ENCODE results near the gene HIP1R. TPM values are rescaled to one million over a fixed set of nuclear protein-coding genes. Genes with fewer than 3 reads are reported as not detected.

Gene HIP1R
- total and polyA plus RNA-seq, 2 of the 13 experiments (the other 11 are each of a cell fraction or from before 2014, with no cell fraction given), result 18.4 to 25.5 TPM

DNA sequence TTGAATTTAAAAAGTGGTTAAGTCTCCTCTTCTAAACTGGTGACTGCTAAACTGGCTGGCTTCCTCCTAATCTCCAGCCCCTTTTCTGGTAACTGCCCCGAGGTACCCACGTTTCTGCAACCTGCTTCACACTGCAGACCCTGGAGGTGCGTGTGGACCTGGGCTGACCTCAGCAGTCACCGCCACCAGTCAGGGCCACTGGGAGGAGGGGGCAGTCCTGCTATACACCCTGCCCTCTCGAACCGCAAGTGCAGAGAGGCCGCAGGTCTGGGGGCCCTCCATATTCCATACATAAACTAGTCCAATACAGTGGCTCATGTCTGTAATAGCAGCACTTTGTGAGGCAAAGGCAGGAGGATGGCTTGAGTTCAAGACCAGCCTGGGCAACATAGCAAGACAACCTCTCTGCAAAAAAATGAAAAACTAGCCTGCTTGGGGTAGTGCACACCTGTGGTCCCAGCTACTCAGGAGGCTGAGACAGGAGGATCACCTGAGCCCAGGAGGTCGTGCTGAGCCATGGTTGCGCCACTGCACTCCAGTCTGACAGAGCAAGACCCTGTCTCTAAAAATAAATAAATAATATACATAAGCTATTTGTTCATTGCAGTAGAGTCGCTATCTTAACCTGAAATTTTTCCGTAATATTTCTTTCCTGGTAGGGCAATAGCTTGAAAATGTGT lies 35.0 kb downstream of the HIP1R start:
- FAIRE-seq (no peak), DNase-seq (ENCODE audit: low spot score) (no peak), ATAC-seq (no peak)
- POLR2A ChIA-PET, result no interaction called here
- BruUV-seq (replicated peaks), result no TSS peak
- Histone ChIP-seq H2AFZ (ENCODE audit: low read length) (no peak overlapping the region), H3K9me3 (ENCODE audit: low read length) (no peaks in the 10 kb centered on the region), H3K4me3 (replicated peaks in 1 of 3; ENCODE audit: insufficient read depth in 1 of 3, low read depth in 2 of 3, low read length in 3 of 3) (no peak overlapping the region), H4K20me1 (ENCODE audit: insufficient read depth, low read length) (no peaks in the 10 kb centered on the region), H3K27me3 (ENCODE audit: control insufficient read depth in 1 of 2, insufficient read depth in 2 of 2, low read length in 2 of 2) (no peaks in the 10 kb centered on the region), H3K36me3 (replicated peaks in 1 of 2; ENCODE audit: control insufficient read depth in 1 of 2, insufficient read depth in 2 of 2, low read length in 2 of 2) (peaks cover 0 to 9% of the 10 kb centered on the region in 2 experiments; a peak in 3 of 5 replicates), H3K27ac (ENCODE audit: extremely low read length, insufficient read depth, low read length) (no peak overlapping the region), H3K79me2 (ENCODE audit: insufficient read depth, low read length) (peaks cover 15% of the 10 kb centered on the region), H3K4me1 (ENCODE audit: insufficient read depth, low read length) (peaks cover 30% of the 10 kb centered on the region), H3K9ac (ENCODE audit: insufficient read depth, low read depth, low read length) (no peak overlapping the region), H3K4me2 (ENCODE audit: low read depth, low read length) (no peak overlapping the region)
- intact Hi-C loops (cut with micrococcal nuclease; ENCODE audit: unreplicated experiment) (no loop called here), in situ Hi-C loops (cut with HindIII; ENCODE audit: extremely low pct_ligation_motif_present, low pct_unique_long_range_greater_than_20kb) (loop anchor here (25.0 kb wide), 1 partner anchor 367 kb away; the partner anchor contains the start of genes MPHOSPH9 and MTRFR)
- CTCF ChIA-PET (ENCODE audit: low intra/inter-chr PET ratio, low total read pairs), result no interaction called here
- no peak for TF ChIP-seq ZNF652 (CRISPR knock-in tag; IDR thresholded peaks at IDR 0.05; ENCODE audit: borderline replicate concordance, low read depth)
- no peak for TF ChIP-seq ZSCAN9 (CRISPR knock-in tag; IDR thresholded peaks at IDR 0.05; ENCODE audit: borderline replicate concordance)
- 0 out of 2 replicates have a peak, but pooled peaks have one; percentile 18 for TF ChIP-seq ZNF121 (CRISPR knock-in tag; IDR thresholded peaks at IDR 0.05)
- TF ChIP-seq ZFP36L2 (CRISPR knock-in tag; IDR thresholded peaks at IDR 0.05), result no peak
- TF ChIP-seq, protein P1, sequence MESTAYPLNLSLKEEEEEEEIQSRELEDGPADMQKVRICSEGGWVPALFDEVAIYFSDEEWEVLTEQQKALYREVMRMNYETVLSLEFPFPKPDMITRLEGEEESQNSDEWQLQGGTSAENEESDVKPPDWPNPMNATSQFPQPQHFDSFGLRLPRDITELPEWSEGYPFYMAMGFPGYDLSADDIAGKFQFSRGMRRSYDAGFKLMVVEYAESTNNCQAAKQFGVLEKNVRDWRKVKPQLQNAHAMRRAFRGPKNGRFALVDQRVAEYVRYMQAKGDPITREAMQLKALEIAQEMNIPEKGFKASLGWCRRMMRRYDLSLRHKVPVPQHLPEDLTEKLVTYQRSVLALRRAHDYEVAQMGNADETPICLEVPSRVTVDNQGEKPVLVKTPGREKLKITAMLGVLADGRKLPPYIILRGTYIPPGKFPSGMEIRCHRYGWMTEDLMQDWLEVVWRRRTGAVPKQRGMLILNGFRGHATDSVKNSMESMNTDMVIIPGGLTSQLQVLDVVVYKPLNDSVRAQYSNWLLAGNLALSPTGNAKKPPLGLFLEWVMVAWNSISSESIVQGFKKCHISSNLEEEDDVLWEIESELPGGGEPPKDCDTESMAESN (CRISPR knock-in tag; conservative IDR thresholded peaks at IDR 0.05), result no peak
- TF ChIP-seq, protein P2, sequence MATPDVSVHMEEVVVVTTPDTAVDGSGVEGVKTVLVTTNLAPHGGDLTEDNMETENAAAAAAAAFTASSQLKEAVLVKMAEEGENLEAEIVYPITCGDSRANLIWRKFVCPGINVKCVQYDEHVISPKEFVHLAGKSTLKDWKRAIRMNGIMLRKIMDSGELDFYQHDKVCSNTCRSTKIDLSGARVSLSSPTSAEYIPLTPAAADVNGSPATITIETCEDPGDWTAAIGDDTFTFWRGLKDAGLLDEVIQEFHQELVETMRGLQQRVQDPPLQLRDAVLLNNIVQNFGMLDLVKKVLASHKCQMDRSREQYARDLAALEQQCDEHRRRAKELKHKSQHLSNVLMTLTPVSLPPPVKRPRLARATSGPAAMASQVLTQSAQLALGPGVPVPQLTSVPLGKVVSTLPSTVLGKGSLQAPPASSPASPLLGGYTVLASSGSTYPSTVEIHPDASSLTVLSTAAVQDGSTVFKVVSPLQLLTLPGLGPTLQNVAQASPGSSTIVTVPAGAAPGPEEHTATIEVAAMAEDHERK (CRISPR knock-in tag; IDR thresholded peaks at IDR 0.05; ENCODE audit: low read depth), result no peak
- TF ChIP-seq, protein P3, sequence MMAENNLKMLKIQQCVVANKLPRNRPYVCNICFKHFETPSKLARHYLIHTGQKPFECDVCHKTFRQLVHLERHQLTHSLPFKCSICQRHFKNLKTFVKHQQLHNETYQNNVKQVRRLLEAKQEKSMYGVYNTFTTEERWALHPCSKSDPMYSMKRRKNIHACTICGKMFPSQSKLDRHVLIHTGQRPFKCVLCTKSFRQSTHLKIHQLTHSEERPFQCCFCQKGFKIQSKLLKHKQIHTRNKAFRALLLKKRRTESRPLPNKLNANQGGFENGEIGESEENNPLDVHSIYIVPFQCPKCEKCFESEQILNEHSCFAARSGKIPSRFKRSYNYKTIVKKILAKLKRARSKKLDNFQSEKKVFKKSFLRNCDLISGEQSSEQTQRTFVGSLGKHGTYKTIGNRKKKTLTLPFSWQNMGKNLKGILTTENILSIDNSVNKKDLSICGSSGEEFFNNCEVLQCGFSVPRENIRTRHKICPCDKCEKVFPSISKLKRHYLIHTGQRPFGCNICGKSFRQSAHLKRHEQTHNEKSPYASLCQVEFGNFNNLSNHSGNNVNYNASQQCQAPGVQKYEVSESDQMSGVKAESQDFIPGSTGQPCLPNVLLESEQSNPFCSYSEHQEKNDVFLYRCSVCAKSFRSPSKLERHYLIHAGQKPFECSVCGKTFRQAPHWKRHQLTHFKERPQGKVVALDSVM (CRISPR knock-in tag; IDR thresholded peaks at IDR 0.05), result peak; percentile 22; the same call in 1 of the 2 replicates
- no peak for TF ChIP-seq ZBTB7B (CRISPR knock-in tag; IDR thresholded peaks at IDR 0.05)
- no peak for TF ChIP-seq HNRNPLL (IDR thresholded peaks at IDR 0.05; ENCODE audit: low read depth, low read length, poor library complexity, severe bottlenecking)
- TF ChIP-seq ZFP36 (IDR thresholded peaks at IDR 0.05; ENCODE audit: borderline replicate concordance, low read depth, low read length, partially characterized antibody), result no peak
- 70% methylated on average over 10 of the region's 11 CpGs for WGBS (ENCODE audit: low lambda C conversion rate)

Data from HepG2 (cell line).